Osteoblast (primary cell): ENCODE results near the gene ZMIZ1. TPM values are rescaled to one million over a fixed set of nuclear protein-coding genes. Genes with fewer than 3 reads are reported as not detected.

Experiments used
- DNase-seq: peaks from one replicate; pipeline ENCODE4 v3.0.0; 2011; ENCODE audit warnings: low spot score, mixed read lengths; ENCODE audit not compliant: insufficient read length; ENCODE audit errors: missing footprints
- H2AFZ ChIP-seq: 2 replicates; pipeline ENCODE4 v1.6.0; 2011; ENCODE audit warnings: mild to moderate bottlenecking, low read length
- H3K27ac ChIP-seq: 2 replicates; pipeline ENCODE4 v1.5.1; 2011; ENCODE audit warnings: mild to moderate bottlenecking, low read depth, low read length, moderate library complexity
- H3K27me3 ChIP-seq: 2 replicates; pipeline ENCODE4 v1.6.0; 2012; ENCODE audit warnings: mild to moderate bottlenecking, control low read depth, inconsistent platforms, low read length, moderate library complexity; ENCODE audit not compliant: insufficient read depth
- H3K36me3 ChIP-seq: 2 replicates; pipeline ENCODE4 v1.5.1; 2011; ENCODE audit warnings: mild to moderate bottlenecking, low read length, control low read depth, moderate library complexity; ENCODE audit not compliant: insufficient read depth
- H3K4me1 ChIP-seq: 2 replicates; pipeline ENCODE4 v1.5.1; 2011; ENCODE audit warnings: mild to moderate bottlenecking, low read length, control low read depth, moderate library complexity; ENCODE audit not compliant: insufficient read depth
- H3K4me2 ChIP-seq: 2 replicates; pipeline ENCODE4 v1.6.0; 2011; ENCODE audit warnings: mild to moderate bottlenecking, low read length; ENCODE audit not compliant: insufficient read depth
- H3K4me3 ChIP-seq: fragments of 200-600 bp; sonication (generic); 3 replicates; pipeline ENCODE4 v1.5.1; 2012; ENCODE audit warnings: mild to moderate bottlenecking, low read length, inconsistent platforms; ENCODE audit not compliant: insufficient read depth
- H3K79me2 ChIP-seq: 2 replicates; pipeline ENCODE4 v1.6.0; 2012; ENCODE audit warnings: mild to moderate bottlenecking, low read length, control low read depth, inconsistent platforms; ENCODE audit not compliant: insufficient read depth
- H3K9me3 ChIP-seq: 2 replicates; pipeline ENCODE4 v1.5.1; 2011; ENCODE audit warnings: low read depth, low read length, control low read depth
- H4K20me1 ChIP-seq: 2 replicates; pipeline ENCODE4 v1.6.0; 2012; ENCODE audit warnings: mild to moderate bottlenecking, low read length, control low read depth; ENCODE audit not compliant: insufficient read depth
- total RNA-seq: library from RNA; depleted of rRNA; stranded (reverse); fragments of >200 nt; gene quantifications from 2 replicates; pipeline ENCODE4 v1.2.3, GENCODE V29; 2012
- TF ChIP-seq, protein P1 (sequence below): IDR thresholded peaks from 2 replicates; pipeline ENCODE4 v1.5.1; 2011; ENCODE audit warnings: mild to moderate bottlenecking, low read depth, low read length, moderate library complexity; ENCODE audit errors: extremely low read depth

ZMIZ1 gene
- total RNA-seq, 1 donor: 40.9 TPM

DNA sequence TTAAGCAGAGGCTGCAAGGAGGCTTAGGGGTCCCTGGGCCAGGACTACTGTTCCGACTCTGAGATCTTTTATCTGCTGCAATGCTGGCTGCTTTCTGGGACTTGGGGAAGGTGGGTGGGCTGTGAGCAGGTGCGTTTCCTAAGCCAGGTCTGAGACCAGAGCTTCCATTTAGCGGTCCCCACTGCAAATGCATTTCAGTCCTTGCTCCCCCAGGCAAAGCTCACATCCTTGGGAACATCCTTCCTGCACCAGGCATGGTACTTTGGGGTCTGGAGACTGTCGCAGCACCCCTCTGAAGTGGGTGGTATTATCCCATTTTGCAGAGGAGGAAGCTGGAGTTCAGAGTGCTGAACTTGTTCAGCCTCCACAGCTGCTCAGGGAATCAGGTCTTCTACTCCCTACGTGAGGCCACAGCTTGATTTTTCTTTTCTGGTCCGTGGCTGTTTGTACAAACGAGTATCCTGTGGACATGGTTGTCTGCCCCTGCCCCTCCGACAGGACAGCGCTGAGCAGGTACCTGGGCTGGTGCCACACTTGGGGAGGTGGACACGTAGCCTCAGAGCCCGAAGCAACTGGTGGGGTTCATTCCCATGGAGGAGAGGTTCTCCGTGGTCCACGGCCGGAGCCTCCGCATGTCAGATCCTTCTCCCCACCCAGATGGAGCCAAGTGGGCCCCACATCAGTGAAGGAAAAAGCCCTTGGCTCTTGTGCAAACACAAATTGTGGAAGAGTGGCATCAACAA, 20.0 kb downstream of the ZMIZ1 start:
- Histone ChIP-seq H2AFZ (no peak overlapping the region), H4K20me1 (peaks cover 90% of the 10 kb centered on the region), H3K36me3 (peaks cover 12% of the 10 kb centered on the region), H3K4me2 (no peak overlapping the region), H3K4me3 (no peak overlapping the region), H3K4me1 (peaks cover 21% of the 10 kb centered on the region), H3K9me3 (no peaks in the 10 kb centered on the region), H3K79me2 (peaks cover 98% of the 10 kb centered on the region), H3K27me3 (no peaks in the 10 kb centered on the region), H3K27ac (no peak overlapping the region)
- TF ChIP-seq, protein P1, sequence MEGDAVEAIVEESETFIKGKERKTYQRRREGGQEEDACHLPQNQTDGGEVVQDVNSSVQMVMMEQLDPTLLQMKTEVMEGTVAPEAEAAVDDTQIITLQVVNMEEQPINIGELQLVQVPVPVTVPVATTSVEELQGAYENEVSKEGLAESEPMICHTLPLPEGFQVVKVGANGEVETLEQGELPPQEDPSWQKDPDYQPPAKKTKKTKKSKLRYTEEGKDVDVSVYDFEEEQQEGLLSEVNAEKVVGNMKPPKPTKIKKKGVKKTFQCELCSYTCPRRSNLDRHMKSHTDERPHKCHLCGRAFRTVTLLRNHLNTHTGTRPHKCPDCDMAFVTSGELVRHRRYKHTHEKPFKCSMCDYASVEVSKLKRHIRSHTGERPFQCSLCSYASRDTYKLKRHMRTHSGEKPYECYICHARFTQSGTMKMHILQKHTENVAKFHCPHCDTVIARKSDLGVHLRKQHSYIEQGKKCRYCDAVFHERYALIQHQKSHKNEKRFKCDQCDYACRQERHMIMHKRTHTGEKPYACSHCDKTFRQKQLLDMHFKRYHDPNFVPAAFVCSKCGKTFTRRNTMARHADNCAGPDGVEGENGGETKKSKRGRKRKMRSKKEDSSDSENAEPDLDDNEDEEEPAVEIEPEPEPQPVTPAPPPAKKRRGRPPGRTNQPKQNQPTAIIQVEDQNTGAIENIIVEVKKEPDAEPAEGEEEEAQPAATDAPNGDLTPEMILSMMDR: no peak
- no peak for DNase-seq

DNA sequence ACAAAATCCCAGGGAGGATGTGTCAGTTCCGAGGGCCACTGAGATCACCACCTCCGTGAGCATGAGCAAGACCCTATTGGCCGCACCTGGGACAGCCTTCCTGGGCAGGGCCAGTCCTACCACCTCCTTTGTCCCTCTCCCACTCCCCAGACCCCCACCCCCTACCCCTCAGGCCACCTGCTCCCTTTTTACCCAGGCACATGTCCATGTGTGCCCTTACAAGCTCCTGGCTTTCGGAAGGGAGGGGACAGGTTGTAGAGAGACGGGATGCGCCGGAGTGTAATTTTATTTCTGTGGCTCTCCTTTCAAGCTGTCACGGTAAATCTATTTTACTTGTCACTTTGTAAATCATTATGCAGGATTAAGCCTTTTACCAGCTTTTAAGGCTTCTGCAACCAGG, 20.9 kb downstream of the ZMIZ1 start:
- Histone ChIP-seq H4K20me1 (peaks cover 89% of the 10 kb centered on the region), H3K27me3 (no peaks in the 10 kb centered on the region), H3K79me2 (peaks cover 98% of the 10 kb centered on the region), H2AFZ (no peak overlapping the region), H3K4me1 (peaks cover 18% of the 10 kb centered on the region), H3K4me3 (no peak overlapping the region), H3K4me2 (no peak overlapping the region), H3K27ac (no peak overlapping the region), H3K36me3 (peaks cover 14% of the 10 kb centered on the region), H3K9me3 (no peaks in the 10 kb centered on the region)
- TF ChIP-seq, protein P1: no peak
- DNase-seq: no peak

DNA sequence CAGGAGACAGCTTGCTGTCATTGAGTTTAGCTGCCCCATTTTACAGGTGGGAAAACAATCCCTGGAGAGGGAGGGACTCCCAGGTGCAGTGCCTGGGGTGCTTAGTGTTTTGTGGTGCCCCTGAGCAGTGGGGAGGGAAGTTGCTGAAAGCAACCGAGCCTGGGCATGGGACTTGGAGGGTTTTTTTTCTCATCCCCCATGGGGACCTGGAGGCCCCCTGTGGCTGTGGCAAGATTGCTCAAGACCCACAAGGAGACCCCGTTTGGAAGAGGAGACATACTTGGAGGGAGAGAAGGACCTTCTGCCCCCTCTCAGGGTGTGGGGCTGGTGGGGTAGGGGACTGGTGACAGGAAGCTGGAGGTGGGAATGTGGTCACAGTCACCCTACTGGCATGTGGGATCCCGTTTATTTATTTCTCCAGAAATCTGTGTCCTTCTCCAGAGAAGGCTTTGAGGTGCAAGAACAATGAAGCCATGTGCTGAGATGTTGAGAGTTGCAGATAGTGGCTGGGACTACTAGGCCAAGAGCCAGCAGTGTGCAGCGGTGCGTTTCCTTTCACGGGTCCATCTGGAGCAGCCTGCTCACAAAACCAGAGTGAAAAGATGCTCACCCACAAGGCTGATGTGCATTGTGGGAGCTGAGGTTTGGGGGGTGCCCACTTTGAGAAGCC, 21.5 kb downstream of the ZMIZ1 start:
- DNase-seq: peak; percentile 90
- Histone ChIP-seq H3K4me2 (no peak overlapping the region), H3K4me3 (no peak overlapping the region), H3K9me3 (no peaks in the 10 kb centered on the region), H3K36me3 (peaks cover 14% of the 10 kb centered on the region), H3K27me3 (no peaks in the 10 kb centered on the region), H2AFZ (no peak overlapping the region), H4K20me1 (peaks cover 90% of the 10 kb centered on the region), H3K79me2 (peaks cover 98% of the 10 kb centered on the region), H3K27ac (no peak overlapping the region), H3K4me1 (peaks cover 18% of the 10 kb centered on the region)
- TF ChIP-seq, protein P1: no peak

DNA sequence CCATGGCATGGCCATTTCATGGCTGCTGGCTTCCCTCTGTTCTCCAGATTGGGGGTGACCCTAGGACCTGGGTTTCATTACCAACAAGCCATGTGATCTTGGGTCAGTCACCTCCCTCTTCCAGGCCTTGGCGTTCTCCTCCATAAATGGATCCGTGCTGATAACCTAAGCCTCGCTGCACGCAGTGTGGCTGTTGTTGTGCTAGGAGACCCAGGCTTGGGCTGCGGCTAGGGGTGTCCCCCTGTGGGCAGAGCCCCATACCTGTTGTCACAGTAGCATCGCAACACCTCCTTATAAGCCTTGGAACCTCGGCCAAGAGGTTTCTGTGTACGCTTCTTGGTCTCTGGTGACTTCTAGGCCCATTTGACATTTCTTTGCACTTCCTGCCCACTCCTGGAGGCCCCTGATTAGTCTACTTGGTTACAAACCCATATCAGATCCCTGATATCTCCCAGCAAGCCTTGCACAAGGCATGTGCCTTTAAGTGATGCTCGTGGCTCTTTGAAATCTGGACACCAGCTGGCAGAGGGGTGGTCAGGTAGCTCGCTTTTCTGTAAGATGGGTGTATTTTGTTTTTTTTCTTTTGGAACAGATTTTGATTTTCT, 23.6 kb downstream of the ZMIZ1 start:
- peaks cover 11% of the 10 kb centered on the region for H3K36me3 ChIP-seq
- H3K4me3 ChIP-seq: no peak overlapping the region

More for the DNA sequence above, 23.6 kb downstream of the ZMIZ1 start:
- H3K27ac ChIP-seq: no peak overlapping the region
- peaks cover 97% of the 10 kb centered on the region for H3K79me2 ChIP-seq
- no peaks in the 10 kb centered on the region for H3K9me3 ChIP-seq
- no peaks in the 10 kb centered on the region for H3K27me3 ChIP-seq
- TF ChIP-seq, protein P1: no peak
- no peak overlapping the region for H2AFZ ChIP-seq
- DNase-seq: no peak
- peaks cover 27% of the 10 kb centered on the region for H3K4me1 ChIP-seq
- H4K20me1 ChIP-seq: peaks cover 90% of the 10 kb centered on the region
- H3K4me2 ChIP-seq: no peak overlapping the region
